Astrocyte (in vitro differentiated cells and primary cell): ENCODE results near the gene KHDC1. TPM values are rescaled to one million over a fixed set of nuclear protein-coding genes. Genes with fewer than 3 reads are reported as not detected.

Source experiments
- DNase-seq: peaks from one replicate; pipeline ENCODE4 v3.0.0-alpha.2; 2010; ENCODE audit warnings: low read depth
- FAIRE-seq: peaks from 2 replicates; lab custom pipeline; 2011; peaks lifted over from hg19 to GRCh38; lab: Jason Lieb, UNC
- H2AFZ ChIP-seq: 2 replicates; pipeline ENCODE4 v1.6.0; 2012; ENCODE audit warnings: low read depth, low read length, inconsistent platforms
- H3K27ac ChIP-seq: 2 replicates; pipeline ENCODE4 v1.5.1; 2011; ENCODE audit warnings: low read depth, low read length, inconsistent platforms
- H3K27me3 ChIP-seq: 2 replicates; pipeline ENCODE4 v1.6.0; 2011; ENCODE audit warnings: low read length, inconsistent platforms; ENCODE audit not compliant: insufficient read depth
- H3K36me3 ChIP-seq: 2 replicates; pipeline ENCODE4 v1.5.1; 2011; ENCODE audit warnings: low read length, inconsistent platforms; ENCODE audit not compliant: insufficient read depth
- H3K4me1 ChIP-seq: 2 replicates; pipeline ENCODE4 v1.5.1; 2011; ENCODE audit warnings: low read length, inconsistent platforms; ENCODE audit not compliant: insufficient read depth
- H3K4me2 ChIP-seq: 2 replicates; pipeline ENCODE4 v1.6.0; 2012; ENCODE audit warnings: low read length, inconsistent platforms
- H3K4me3 ChIP-seq: 2 replicates; pipeline ENCODE4 v1.5.1; 2011; ENCODE audit warnings: low read depth, mild to moderate bottlenecking, low read length, inconsistent platforms; ENCODE audit not compliant: insufficient read depth
- H3K79me2 ChIP-seq: 2 replicates; pipeline ENCODE4 v1.6.0; 2012; ENCODE audit warnings: mild to moderate bottlenecking, low read length, inconsistent platforms; ENCODE audit not compliant: insufficient read depth
- H3K9ac ChIP-seq: 2 replicates; pipeline ENCODE4 v1.6.0; 2012; ENCODE audit warnings: mild to moderate bottlenecking, low read length, inconsistent platforms
- H3K9me3 ChIP-seq: 2 replicates; pipeline ENCODE4 v1.5.1; 2012; ENCODE audit warnings: low read depth, mild to moderate bottlenecking, low read length, inconsistent platforms; ENCODE audit not compliant: insufficient read depth
- H4K20me1 ChIP-seq: 2 replicates; pipeline ENCODE4 v1.6.0; 2012; ENCODE audit warnings: low read length, inconsistent platforms; ENCODE audit not compliant: insufficient read depth
- H3K27ac Mint-ChIP-seq: one replicate; pipeline ENCODE4 v1.8.0; 2021; ENCODE audit warnings: mild to moderate bottlenecking, mixed read lengths; ENCODE audit not compliant: unreplicated experiment
- H3K27me3 Mint-ChIP-seq: one replicate; pipeline ENCODE4 v1.8.0; 2021; ENCODE audit warnings: low read depth, mixed read lengths; ENCODE audit not compliant: unreplicated experiment
- H3K36me3 Mint-ChIP-seq: one replicate; pipeline ENCODE4 v1.8.0; 2021; ENCODE audit warnings: low read depth, mixed read lengths; ENCODE audit not compliant: unreplicated experiment
- H3K4me1 Mint-ChIP-seq: one replicate; pipeline ENCODE4 v1.8.0; 2021; ENCODE audit warnings: low read depth, mixed read lengths; ENCODE audit not compliant: unreplicated experiment
- H3K4me3 Mint-ChIP-seq: one replicate; pipeline ENCODE4 v1.8.0; 2021; ENCODE audit warnings: mild to moderate bottlenecking, moderate library complexity, mixed read lengths; ENCODE audit not compliant: unreplicated experiment
- H3K9me3 Mint-ChIP-seq: one replicate; pipeline ENCODE4 v1.8.0; 2021; ENCODE audit warnings: mild to moderate bottlenecking, mixed read lengths; ENCODE audit not compliant: unreplicated experiment
- CTCF ChIP-seq: IDR thresholded peaks from 2 replicates; pipeline ENCODE4 v1.5.1; 2011; ENCODE audit warnings: low read depth, mild to moderate bottlenecking, inconsistent platforms, low read length, moderate library complexity; ENCODE audit not compliant: insufficient read depth
- EZH2 ChIP-seq: IDR thresholded peaks from 2 replicates; pipeline ENCODE4 v1.6.1; 2012; ENCODE audit warnings: mild to moderate bottlenecking, low read length, inconsistent platforms; ENCODE audit not compliant: insufficient read depth
- total RNA-seq: library from RNA; stranded (reverse); gene quantifications from 2 replicates; pipeline ENCODE4 v1.2.1, GENCODE V29; 2021

The KHDC1 gene
- total RNA-seq, 1 donor from 2014 or later, result 2.9 TPM

GRCh38 chr6:73252703-73253102 lies 10.3 kb downstream of the KHDC1 start:
- no peaks in the 10 kb centered on the region for H3K4me1 ChIP-seq
- no peak for DNase-seq
- Mint-ChIP-seq H3K27me3 (no peaks in the 10 kb centered on the region), H3K36me3 (no peaks in the 10 kb centered on the region), H3K9me3 (no peaks in the 10 kb centered on the region), H3K4me1 (no peaks in the 10 kb centered on the region), H3K4me3 (no peak overlapping the region), H3K27ac (no peak overlapping the region)
- H3K27ac ChIP-seq, result no peak overlapping the region
- no peak overlapping the region for H3K4me2 ChIP-seq
- no peaks in the 10 kb centered on the region for H4K20me1 ChIP-seq
- no peaks in the 10 kb centered on the region for H3K36me3 ChIP-seq
- no peak overlapping the region for H3K4me3 ChIP-seq
- no peak overlapping the region for H3K9ac ChIP-seq
- TF ChIP-seq CTCF (no peak), EZH2 (no peak)
- H3K79me2 ChIP-seq, result no peaks in the 10 kb centered on the region
- no peaks in the 10 kb centered on the region for H3K9me3 ChIP-seq
- H2AFZ ChIP-seq, result no peak overlapping the region
- FAIRE-seq, result no peak
- H3K27me3 ChIP-seq, result no peaks in the 10 kb centered on the region

- no peaks in the 10 kb centered on the region for H4K20me1 ChIP-seq
- H3K36me3 Mint-ChIP-seq, result no peaks in the 10 kb centered on the region
- H2AFZ ChIP-seq, result no peak overlapping the region
- H3K4me3 Mint-ChIP-seq, result no peak overlapping the region
- no peak overlapping the region for H3K27ac ChIP-seq
- no peaks in the 10 kb centered on the region for H3K79me2 ChIP-seq
- H3K4me2 ChIP-seq, result no peak overlapping the region
- TF ChIP-seq CTCF (no peak), EZH2 (no peak)
- H3K27me3 Mint-ChIP-seq, result no peaks in the 10 kb centered on the region
- no peak overlapping the region for H3K27ac Mint-ChIP-seq
- DNase-seq (no peak), FAIRE-seq (no peak)
- H3K4me1 Mint-ChIP-seq, result no peaks in the 10 kb centered on the region
- H3K9me3 ChIP-seq, result no peaks in the 10 kb centered on the region
- no peaks in the 10 kb centered on the region for H3K9me3 Mint-ChIP-seq
- no peaks in the 10 kb centered on the region for H3K36me3 ChIP-seq
- no peak overlapping the region for H3K4me3 ChIP-seq
- no peaks in the 10 kb centered on the region for H3K4me1 ChIP-seq
- H3K9ac ChIP-seq, result no peak overlapping the region
- no peaks in the 10 kb centered on the region for H3K27me3 ChIP-seq
These were observed 13.0 kb downstream of the KHDC1 start for GRCh38 chr6:73250016-73250415.

- FAIRE-seq (no peak), DNase-seq (no peak)
- no peaks in the 10 kb centered on the region for H3K4me1 ChIP-seq
- H3K27me3 ChIP-seq, result no peaks in the 10 kb centered on the region
- Mint-ChIP-seq H3K9me3 (no peaks in the 10 kb centered on the region), H3K27ac (no peak overlapping the region), H3K27me3 (no peaks in the 10 kb centered on the region), H3K4me1 (no peaks in the 10 kb centered on the region), H3K4me3 (no peak overlapping the region), H3K36me3 (no peaks in the 10 kb centered on the region)
- H2AFZ ChIP-seq, result no peak overlapping the region
- H3K4me2 ChIP-seq, result no peak overlapping the region
- no peak overlapping the region for H3K9ac ChIP-seq
- no peaks in the 10 kb centered on the region for H3K9me3 ChIP-seq
- no peaks in the 10 kb centered on the region for H4K20me1 ChIP-seq
- no peaks in the 10 kb centered on the region for H3K79me2 ChIP-seq
- H3K36me3 ChIP-seq, result no peaks in the 10 kb centered on the region
- H3K4me3 ChIP-seq, result no peak overlapping the region
- no peak overlapping the region for H3K27ac ChIP-seq
- TF ChIP-seq CTCF (no peak), EZH2 (no peak)
These were observed 14.6 kb downstream of the KHDC1 start for GRCh38 chr6:73248192-73248903.
